Breast epithelium (tissue), 4 donors: ENCODE results near the gene STAT1. TPM values are rescaled to one million over a fixed set of nuclear protein-coding genes. Genes with fewer than 3 reads are reported as not detected.

Source experiments
- DNase-seq, 2 donors: peaks; one replicate each; pipeline ENCODE4 v3.0.0-alpha.2; 2019; ENCODE audit warnings: low spot score in 2 of 2
- H3K27ac ChIP-seq, 2 donors: fragments of 200-600 bp; sonication (generic) in 1 of 2; one replicate each; pipeline ENCODE4 v1.5.1; 2016 to 2019; ENCODE audit warnings: mild to moderate bottlenecking in 1 of 2
- H3K27me3 ChIP-seq, 2 donors: fragments of 200-600 bp; sonication (generic) in 1 of 2; one replicate each; pipeline versions ENCODE4 v1.5.1 to v1.6.0; 2017 to 2019; ENCODE audit warnings: control low read depth in 1 of 2, mild to moderate bottlenecking in 1 of 2
- H3K36me3 ChIP-seq: fragments of 200-600 bp; one replicate; pipeline ENCODE4 v1.5.1; 2019
- H3K4me1 ChIP-seq, 2 donors: fragments of 200-600 bp; sonication (generic); one replicate each; pipeline ENCODE4 v1.5.1; 2016 to 2019; ENCODE audit warnings: control low read depth in 1 of 2
- H3K4me3 ChIP-seq, 3 donors: fragments of 200-600 bp; sonication (generic); 1 replicate in 2 of 3; 2 replicates in 1 of 3; pipeline ENCODE4 v1.5.1; 2016 to 2019; ENCODE audit warnings: mild to moderate bottlenecking in 3 of 3, moderate library complexity in 2 of 3
- H3K9me3 ChIP-seq, 2 donors: fragments of 200-600 bp; sonication (generic) in 1 of 2; one replicate each; pipeline ENCODE4 v1.5.1; 2016 to 2019; ENCODE audit warnings: control low read depth in 1 of 2
- POLR2A ChIP-seq: fragments of 450-650 bp; IDR thresholded peaks from one replicate; pipeline ENCODE4 v1.6.1; 2016; ENCODE audit warnings: antibody characterized with exemption, mild to moderate bottlenecking, moderate library complexity
- POLR2AphosphoS5 ChIP-seq, 3 donors: sonication (generic); formaldehyde crosslinking; IDR thresholded peaks; one replicate each; pipeline ENCODE4 v1.6.1; 2017; ENCODE audit warnings: antibody characterized with exemption in 3 of 3
- intact Hi-C: fragments of 100-400 bp; cut with DNase I; formaldehyde crosslinking; loops from one replicate; pipeline ENCODE4 v1.15.1; 2023; ENCODE audit warnings: low total_unique reads
- total RNA-seq, 3 donors: library from RNA; depleted of rRNA; stranded (reverse); fragments of >200 nt; gene quantifications; one replicate each; pipeline ENCODE4 v1.1.0, GENCODE V29; 2016
- TF ChIP-seq, protein P1 (sequence below), 3 donors: fragments of 450-650 bp; IDR thresholded peaks; one replicate each; pipeline ENCODE4 v1.5.1; 2016 to 2017; ENCODE audit warnings: antibody characterized with exemption in 3 of 3, mild to moderate bottlenecking in 3 of 3, moderate library complexity in 3 of 3

Gene STAT1
- total RNA-seq, 3 donors from 2014 or later: 44.2 to 79.6 (median 59.4) TPM

DNA sequence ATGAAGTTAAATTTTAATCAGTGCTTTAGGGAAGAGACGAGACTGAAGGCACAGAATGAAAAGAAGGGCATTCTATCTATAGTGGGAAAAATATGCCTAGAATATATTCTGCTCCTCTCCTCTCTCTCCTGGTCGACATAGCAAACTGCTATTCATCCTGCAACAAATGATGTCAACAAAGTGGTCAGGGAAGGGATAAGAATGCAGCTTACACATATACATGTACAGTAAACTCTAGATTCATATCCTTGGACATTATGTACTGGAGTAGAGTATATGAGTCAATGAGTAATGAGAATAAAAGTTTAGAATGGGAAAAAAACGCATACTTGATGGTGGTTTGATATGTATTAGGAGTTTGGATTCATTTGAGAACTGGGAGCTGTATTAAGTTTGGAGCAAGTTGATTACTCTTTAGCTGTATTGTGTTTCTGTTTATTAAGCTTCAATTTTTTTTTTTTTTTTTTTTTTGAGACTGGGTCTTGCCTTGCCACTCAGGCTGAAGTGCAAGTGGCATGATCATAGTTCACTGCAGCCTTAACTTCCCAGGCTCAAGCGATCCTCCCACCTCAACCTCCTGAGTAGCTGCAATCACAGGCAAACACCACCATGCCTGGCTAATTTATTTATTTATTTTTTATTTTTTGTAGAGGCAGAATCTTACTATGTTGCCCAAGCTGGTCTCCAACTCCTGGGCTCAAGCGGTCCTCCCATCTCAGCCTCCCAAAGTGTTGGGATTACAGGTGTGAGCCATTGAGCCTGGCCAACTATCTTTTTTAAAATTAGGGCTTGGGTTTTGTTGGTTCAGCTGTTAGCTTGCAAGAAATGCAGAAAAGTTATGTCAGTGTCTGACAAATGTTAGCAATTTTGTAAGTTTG is 53.8 kb downstream of the STAT1 start:
- intact Hi-C loops: loop anchor here (5.0 kb wide), 1 partner anchor 1468 kb away; no protein-coding TSS in a partner anchor
- no peak for TF ChIP-seq POLR2A
- TF ChIP-seq POLR2AphosphoS5 (IDR thresholded peaks at IDR 0.05): no peak
- TF ChIP-seq, protein P1, sequence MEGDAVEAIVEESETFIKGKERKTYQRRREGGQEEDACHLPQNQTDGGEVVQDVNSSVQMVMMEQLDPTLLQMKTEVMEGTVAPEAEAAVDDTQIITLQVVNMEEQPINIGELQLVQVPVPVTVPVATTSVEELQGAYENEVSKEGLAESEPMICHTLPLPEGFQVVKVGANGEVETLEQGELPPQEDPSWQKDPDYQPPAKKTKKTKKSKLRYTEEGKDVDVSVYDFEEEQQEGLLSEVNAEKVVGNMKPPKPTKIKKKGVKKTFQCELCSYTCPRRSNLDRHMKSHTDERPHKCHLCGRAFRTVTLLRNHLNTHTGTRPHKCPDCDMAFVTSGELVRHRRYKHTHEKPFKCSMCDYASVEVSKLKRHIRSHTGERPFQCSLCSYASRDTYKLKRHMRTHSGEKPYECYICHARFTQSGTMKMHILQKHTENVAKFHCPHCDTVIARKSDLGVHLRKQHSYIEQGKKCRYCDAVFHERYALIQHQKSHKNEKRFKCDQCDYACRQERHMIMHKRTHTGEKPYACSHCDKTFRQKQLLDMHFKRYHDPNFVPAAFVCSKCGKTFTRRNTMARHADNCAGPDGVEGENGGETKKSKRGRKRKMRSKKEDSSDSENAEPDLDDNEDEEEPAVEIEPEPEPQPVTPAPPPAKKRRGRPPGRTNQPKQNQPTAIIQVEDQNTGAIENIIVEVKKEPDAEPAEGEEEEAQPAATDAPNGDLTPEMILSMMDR (IDR thresholded peaks at IDR 0.05): no peak

DNA sequence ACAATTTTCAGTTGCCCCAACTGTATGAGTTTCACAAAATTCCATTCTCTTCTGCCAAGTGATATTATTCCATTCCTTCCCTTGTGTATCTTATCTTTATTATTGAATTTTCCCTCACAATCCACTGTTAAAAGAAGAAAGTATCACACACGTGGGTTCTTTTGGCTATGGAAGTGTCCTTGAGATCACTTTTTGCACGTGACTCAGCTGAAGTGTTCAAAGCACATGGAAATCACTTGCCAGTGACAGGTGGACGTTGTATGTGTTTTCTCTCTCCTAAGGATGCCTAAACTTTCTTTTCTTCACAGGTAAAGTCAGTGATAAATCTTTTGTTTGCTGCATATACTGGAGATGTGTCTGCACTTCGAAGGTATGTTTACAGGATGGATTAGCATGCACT is 60.7 kb downstream of the STAT1 start:
- H3K27ac ChIP-seq: no peak overlapping the region
- no peaks in the 10 kb centered on the region for H3K9me3 ChIP-seq
- intact Hi-C loops: no loop called here
- no peak for DNase-seq
- peaks cover 0 to 6% of the 10 kb centered on the region in 2 donors for H3K4me1 ChIP-seq
- no peak overlapping the region for H3K4me3 ChIP-seq
- TF ChIP-seq POLR2A (no peak), POLR2AphosphoS5 (IDR thresholded peaks at IDR 0.05) (no peak)
- TF ChIP-seq, protein P1 (IDR thresholded peaks at IDR 0.05): no peak
- H3K27me3 ChIP-seq: no peaks in the 10 kb centered on the region
- no peaks in the 10 kb centered on the region for H3K36me3 ChIP-seq

More for the DNA sequence above, 53.8 kb downstream of the STAT1 start:
- DNase-seq: no peak
- no peak overlapping the region for H3K27ac ChIP-seq
- H3K4me1 ChIP-seq: no peaks in the 10 kb centered on the region
- no peaks in the 10 kb centered on the region for H3K36me3 ChIP-seq
- no peaks in the 10 kb centered on the region for H3K9me3 ChIP-seq
- no peak overlapping the region for H3K4me3 ChIP-seq
- no peaks in the 10 kb centered on the region for H3K27me3 ChIP-seq

- Histone ChIP-seq H3K27me3 (no peaks in the 10 kb centered on the region), H3K4me3 (no peak overlapping the region), H3K36me3 (no peaks in the 10 kb centered on the region), H3K4me1 (peaks cover 0 to 6% of the 10 kb centered on the region in 2 donors), H3K27ac (no peak overlapping the region), H3K9me3 (no peaks in the 10 kb centered on the region)
- TF ChIP-seq, protein P1 (IDR thresholded peaks at IDR 0.05): no peak
- no peak for TF ChIP-seq POLR2AphosphoS5 (IDR thresholded peaks at IDR 0.05)
- DNase-seq: no peak
- intact Hi-C loops: no loop called here
These were observed 63.4 kb downstream of the STAT1 start for GRCh38 chr2:190950566-190950991.

GRCh38 chr2:190948671-190949070 is 65.3 kb downstream of the STAT1 start:
- DNase-seq: no peak
- peaks cover 0 to 6% of the 10 kb centered on the region in 2 donors for H3K4me1 ChIP-seq
- H3K4me3 ChIP-seq: no peak overlapping the region
- peak overlapping the region; percentile 46 to 77 for H3K27ac ChIP-seq
- H3K27me3 ChIP-seq: no peaks in the 10 kb centered on the region
- TF ChIP-seq POLR2A (no peak), POLR2AphosphoS5 (IDR thresholded peaks at IDR 0.05) (no peak)
- TF ChIP-seq, protein P1 (IDR thresholded peaks at IDR 0.05): no peak
- H3K36me3 ChIP-seq: no peaks in the 10 kb centered on the region
- intact Hi-C loops: no loop called here
- H3K9me3 ChIP-seq: no peaks in the 10 kb centered on the region

DNA sequence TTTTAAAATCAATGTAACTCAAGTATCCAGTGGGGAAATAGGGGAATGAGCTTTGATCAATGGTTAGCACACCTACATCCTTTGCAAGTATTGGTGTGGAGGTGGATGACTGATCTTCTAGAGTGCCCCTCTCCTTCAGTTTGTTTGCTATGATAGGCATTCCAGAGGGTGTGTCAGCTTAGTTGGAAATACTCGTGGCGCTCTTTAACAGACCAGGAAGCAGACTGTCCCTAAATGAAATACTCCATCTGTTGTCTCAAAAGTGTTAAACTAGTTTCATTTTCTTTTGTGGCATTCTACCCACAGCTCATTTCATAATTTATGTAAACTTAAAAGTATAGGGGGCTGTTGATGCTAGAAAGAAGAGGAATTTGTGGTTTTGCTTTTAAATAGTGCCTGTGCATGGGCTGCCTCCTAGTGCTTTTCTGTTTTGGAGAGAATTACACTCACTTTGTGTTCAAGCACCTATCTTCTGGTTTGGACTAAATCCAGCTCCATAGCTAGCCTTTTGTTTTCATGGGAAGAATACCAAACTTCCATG is 66.2 kb downstream of the STAT1 start:
- Histone ChIP-seq H3K4me3 (peak overlapping the region in 2 of 3 donors; percentile 19 to 26), H3K27me3 (no peaks in the 10 kb centered on the region), H3K27ac (peak overlapping the region; percentile 46 to 77), H3K9me3 (no peaks in the 10 kb centered on the region), H3K36me3 (no peaks in the 10 kb centered on the region), H3K4me1 (peaks cover 0 to 6% of the 10 kb centered on the region in 2 donors)
- intact Hi-C loops: no loop called here
- TF ChIP-seq POLR2AphosphoS5 (IDR thresholded peaks at IDR 0.05) (no peak), POLR2A (no peak)
- TF ChIP-seq, protein P1 (IDR thresholded peaks at IDR 0.05): no peak
- no peak for DNase-seq
